NCI-H1417 (cell line): ENCODE data around the gene RAB7A.
A peak's percentile ranks its signal among the peaks of the same experiment; 100 is the strongest.
"Not testable (repeated sequence)": the region's sequence is repeated elsewhere in the genome, so short reads cannot be mapped to it uniquely, and the experiment has no call there.

Experiments
- DNase-seq, 3 experiments: peaks; one replicate each; lab custom pipeline; 2025; lab: John Stamatoyannopoulos, UW

RAB7A gene

GRCh38 chr3:128753715-128754114, 27.7 kb downstream of the RAB7A start:
- DNase-seq: no peak

- no peak for DNase-seq
Observed at GRCh38 chr3:128760042-128760441, 34.1 kb downstream of the RAB7A start.

- no peak for DNase-seq
Observed at GRCh38 chr3:128760881-128761280, 34.9 kb downstream of the RAB7A start.

- no peak for DNase-seq
Observed at GRCh38 chr3:128761392-128761791, 35.4 kb downstream of the RAB7A start.

- DNase-seq: no peak
Observed at GRCh38 chr3:128763967-128764366, 38.0 kb downstream of the RAB7A start.

DNA sequence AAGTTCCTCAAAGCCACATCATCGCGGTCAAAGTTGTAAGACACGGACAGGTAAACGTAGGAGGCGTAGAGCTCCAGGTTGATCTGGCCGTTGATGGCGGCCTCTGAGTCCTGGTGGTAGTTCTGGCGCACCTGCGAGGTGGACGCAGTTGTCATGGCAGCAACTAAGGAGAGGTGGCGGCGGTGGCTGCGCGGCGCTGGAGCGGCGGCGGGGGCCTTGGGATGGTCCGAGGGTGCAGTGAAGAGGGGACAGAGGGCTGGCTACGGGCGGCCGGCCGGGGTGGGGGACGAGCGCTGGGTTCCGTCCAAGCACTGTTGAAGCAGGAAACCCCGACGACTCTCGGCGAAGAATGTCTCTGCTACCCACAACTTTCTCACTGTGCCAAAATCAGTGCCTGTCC, 38.9 kb downstream of the RAB7A start:
- no peak for DNase-seq

DNA sequence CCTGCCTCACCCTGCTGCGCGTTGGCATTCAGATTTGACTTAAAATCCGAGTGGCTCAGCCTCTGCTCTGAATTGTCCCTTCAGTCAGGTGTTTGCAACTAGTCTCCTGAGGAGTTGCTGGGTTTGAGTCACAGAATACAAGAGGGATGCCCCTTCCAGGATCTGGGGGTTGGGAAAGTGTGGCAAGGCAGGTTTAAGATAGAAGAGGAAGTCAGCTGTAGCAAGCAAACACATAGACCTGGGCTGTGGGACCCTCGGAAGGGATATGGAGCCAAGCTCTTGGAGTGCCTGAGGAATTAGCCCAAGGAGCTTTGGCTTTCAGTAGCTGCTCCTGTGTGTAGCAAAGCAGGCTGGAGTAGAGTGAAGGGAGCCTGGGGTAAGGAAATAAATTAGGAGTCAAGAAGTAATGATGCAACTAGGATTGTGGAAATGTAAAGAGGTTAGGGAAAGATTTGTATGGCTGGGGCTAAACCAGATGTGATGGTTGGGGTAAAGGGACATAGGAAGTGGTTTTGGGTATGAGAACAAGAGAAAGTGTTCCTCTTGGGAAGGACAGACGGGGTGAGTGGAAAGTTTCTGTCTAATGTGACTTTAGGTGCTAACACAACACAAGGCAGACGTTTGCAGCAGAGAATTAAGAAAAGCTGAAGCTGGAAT, 41.2 kb downstream of the RAB7A start:
- DNase-seq: no peak

DNA sequence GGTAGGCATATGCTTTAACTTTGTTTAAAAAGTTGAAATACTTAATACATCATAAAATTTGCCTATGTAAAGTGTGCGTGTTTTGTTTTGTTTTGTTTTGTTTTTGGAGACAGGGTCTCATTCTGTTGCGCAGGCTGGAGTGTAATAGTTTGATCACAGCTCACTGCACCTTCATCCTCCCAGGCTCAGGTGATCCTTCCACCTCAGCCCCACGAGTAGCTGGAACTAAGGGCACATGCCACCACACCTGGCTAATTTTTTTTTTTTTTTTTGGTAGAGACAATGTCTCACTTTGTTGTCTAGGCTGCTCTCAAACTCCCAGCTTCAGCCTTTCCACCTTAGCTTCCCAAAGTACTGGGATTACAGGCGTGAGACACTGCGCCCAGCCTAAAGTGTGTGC, 42.5 kb downstream of the RAB7A start:
- no peak for DNase-seq

DNA sequence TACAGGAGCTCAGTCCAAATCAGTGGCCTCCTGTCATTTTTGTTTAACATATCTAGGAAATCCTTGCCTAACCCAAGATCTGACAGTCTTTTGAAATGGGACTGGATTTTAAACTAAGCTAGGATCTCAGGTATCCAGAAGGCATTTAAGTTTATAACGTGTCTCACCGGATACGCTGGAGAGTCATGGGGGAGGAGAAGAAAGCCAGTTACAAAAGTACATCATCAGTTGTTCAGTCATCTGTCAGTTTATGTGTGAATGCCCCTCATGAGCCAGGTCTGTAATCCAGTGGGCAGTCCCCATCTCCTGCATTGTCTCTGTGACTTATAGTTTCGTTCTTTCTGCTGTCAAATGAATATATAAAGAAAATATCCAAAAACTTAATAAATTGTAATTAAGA, 44.4 kb downstream of the RAB7A start:
- no peak for DNase-seq

GRCh38 chr3:128773189-128773588, 47.2 kb downstream of the RAB7A start:
- not testable (repeated sequence) for DNase-seq

GRCh38 chr3:128773592-128773991, 47.6 kb downstream of the RAB7A start:
- DNase-seq: not testable (repeated sequence)

- DNase-seq: no peak
Observed at GRCh38 chr3:128775241-128775640, 49.3 kb downstream of the RAB7A start.

- no peak for DNase-seq
Observed at GRCh38 chr3:128775906-128776542, 50.0 kb downstream of the RAB7A start.

DNA sequence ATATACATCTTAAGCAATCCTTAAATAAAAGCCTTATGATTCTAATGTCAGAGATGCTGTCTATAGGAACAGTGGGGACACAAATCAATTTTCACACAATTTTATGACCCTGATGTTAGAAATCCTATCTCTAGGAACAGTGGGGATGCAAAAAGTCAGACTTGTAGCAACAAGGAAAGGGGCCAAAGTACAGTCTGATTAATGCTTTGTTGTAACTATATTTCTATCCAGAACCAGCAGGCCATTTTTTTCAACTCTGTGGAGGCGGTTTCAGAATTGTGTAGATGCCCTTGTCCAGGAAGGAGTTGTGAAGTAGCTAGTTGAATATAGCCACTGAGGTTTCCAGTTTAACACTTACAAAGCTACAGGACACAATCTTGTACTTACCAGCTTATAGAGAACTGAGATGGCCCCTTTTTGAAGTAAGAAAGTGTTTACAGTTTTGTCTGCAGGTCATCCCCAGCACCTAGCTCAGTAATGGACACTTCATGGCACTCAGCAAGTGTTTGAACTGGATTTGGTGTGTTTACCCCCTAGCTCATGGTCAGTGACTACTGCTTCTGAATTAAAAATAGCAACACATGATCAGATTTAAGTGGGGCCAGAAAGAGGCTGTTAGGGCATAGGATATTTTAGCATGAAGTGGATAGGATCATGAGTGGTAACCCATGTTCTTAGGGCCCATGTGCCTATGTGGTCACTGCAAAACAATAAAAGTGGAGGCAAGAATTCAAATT, 54.3 kb downstream of the RAB7A start:
- peak in 1 of 3 experiments; percentile 21 for DNase-seq

DNA sequence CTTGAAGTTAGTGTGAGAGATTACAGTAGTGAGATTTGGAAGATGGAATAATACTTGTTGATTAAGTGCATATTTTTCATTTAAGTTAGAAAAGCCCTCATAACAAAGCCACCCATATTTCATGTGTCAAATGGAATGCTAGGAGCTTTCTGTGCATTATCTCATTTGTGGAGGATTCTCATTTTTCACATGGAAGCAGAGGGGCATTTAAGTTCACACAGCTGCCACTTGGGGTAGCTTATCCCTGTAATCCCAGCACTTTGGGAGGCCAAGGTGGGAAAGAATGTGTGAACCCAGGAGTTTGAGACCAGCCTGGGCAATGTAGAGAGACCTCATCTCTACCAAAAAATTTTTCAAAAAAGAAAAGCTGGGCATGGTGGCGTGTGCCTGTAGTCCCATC, 55.2 kb downstream of the RAB7A start:
- DNase-seq: no peak

DNA sequence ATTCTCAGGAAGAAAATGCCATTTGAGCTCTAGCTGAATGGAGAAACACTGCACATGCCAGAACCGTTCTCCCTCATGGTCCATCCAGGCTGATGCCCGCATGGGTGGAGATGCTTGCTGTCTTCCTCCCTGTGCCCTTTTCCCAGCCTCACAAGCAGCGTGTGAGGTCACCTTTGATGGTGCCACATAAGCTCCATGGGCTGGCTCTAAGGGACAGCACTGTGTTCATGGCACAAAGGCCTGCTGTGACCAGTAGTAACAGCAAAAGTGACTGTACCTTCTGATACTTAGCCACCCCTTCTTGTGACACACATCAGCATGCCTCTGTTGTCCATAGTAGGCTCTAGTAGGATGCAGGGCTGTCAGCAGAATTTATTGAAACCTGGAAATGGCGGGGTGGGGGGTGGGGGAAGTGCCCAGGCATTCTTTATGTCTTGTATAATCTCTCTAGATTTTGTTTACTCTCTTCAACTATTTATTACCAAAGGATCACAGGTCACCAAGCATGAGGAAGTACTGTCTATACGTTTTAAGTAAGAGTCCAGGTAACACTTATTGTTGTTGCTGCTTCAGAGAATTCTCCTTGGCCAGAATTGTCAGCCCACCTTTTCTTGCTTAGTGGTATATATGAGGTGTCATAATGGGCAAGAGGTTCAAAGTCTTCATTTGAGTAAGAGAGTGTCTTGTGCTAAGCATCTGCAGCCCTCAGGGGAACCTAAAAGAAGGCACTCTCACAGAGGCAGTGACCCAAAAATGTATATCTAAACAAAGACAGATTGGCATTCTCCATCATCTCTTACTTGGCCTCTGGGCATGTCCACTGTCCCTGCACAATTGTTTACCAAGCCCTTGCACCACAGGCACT, 56.5 kb downstream of the RAB7A start:
- no peak for DNase-seq

DNA sequence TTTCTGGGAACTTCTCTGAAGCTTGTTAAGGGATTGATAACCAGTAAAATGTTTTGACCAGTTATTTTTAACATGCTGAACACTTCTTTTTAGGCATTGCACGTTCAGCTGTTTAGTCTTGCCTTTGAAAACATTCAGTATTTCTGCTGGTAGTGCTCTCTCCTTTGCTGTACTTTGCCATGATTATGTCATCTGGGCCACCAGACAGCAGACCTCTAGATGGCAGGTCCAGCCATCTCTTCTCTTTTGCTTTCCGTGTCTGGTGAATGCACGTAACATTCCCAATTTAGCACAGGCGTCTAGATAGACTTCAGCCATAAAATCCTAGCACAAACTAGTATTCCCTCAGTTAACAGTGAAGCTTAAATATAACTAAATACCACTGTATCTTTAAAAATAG, 57.8 kb downstream of the RAB7A start:
- no peak for DNase-seq

- DNase-seq: no peak
Observed at GRCh38 chr3:128784232-128784631, 58.2 kb downstream of the RAB7A start.

- no peak for DNase-seq
Observed at GRCh38 chr3:128784843-128785242, 58.9 kb downstream of the RAB7A start.

DNA sequence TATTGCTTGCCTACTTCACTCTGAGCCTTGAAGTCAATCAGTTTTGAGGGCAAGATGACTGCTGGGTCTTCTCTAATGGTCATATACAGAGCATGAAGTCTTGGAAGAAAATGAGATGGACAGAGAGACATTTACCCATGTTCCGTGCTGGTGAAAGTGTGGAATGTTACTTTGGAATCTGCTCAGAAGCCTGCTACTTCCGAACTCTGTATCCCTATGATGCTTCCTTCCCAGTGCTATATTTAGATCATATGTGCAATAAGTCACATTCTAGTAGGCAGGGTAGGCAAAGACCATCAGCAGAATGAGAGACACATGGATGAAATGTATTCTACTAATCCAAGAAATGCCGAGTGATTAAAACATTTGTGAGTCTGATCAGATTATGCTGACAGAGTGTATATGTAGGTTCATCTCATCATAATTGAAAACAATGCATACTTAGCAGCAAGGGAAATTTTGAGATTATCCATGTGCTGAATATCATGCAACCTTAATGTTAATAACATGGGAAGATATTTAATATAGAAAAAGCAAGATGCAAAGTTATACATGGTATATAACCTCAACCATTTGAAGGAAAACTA, 60.5 kb downstream of the RAB7A start:
- no peak for DNase-seq

DNA sequence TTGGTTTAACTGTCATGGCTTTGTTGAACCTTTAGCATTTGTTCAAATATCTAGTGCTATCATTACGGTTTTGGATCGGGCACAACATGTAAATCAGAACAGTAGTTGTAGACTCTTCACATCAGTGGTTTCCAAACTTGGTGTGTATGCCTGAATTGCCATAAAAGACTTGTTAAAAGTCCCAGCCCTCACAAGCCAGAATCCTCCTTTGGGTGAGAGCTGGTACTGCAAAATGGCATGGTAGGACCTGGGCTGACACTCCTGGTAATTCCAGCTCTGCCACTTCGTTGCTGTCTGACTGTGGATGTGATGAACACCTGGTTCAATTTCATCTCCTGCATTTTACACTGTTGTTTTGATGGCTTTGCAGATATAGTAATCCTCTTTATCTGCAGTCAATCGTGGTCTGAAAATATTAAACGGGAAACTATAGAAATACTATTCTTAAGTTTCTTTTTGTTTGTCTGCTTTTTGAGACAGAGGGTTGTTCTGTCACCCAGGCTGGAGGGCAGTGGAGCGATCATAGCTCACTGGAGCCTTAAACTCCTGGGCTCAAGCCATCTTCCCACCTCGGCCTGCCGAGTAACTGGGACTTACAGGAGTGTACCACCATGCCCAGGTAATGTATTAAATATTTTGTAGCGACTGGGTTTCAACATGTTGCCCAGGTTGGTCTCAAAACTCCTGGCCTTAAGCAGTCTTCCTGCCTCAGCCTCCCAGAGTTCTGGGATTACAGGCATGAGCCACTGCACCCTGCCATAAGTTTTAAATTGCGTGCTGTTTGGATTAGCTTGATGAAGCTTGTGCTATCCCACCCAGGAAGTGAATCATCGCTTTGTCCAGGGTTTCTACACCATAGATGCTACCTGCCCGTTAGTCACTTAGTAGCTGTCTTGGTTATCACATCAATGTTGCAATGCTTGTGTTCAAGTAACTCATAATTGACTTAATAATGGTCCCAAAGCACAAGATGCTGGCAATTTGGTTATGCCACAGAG, 61.6 kb downstream of the RAB7A start:
- peak in 1 of 3 experiments; percentile 27 for DNase-seq
